GM10248 (cell line): Measurements from ENCODE around the gene GPR15LG.
"Not testable (repeated sequence)": the region's sequence is repeated elsewhere in the genome, so short reads cannot be mapped to it uniquely, and the experiment has no call there.

Experiments used
- CTCF ChIA-PET: fragments of 300-600 bp; sonication (Branson Sonifier 250); formaldehyde crosslinking; extraction: SDS; loops from one replicate; lab custom pipeline; 2021; ENCODE audit warnings: antibody characterized with exemption; lab: Yijun Ruan, JAX
- POLR2A ChIA-PET: fragments of 350-650 bp; sonication (Branson Sonifier 250); formaldehyde crosslinking; extraction: SDS; loops from one replicate; lab custom pipeline; 2020; ENCODE audit warnings: antibody characterized with exemption; lab: Yijun Ruan, JAX
- DNase-seq: peaks from one replicate; pipeline ENCODE4 v3.0.0; 2012; ENCODE audit errors: extremely low spot score
- TF ChIP-seq, protein P1 (sequence below): IDR thresholded peaks from 2 replicates; pipeline ENCODE4 v1.5.1; 2012; ENCODE audit warnings: mild to moderate bottlenecking, low read depth; ENCODE audit errors: extremely low read depth, missing control alignments, control extremely low read depth

The GPR15LG gene

DNA sequence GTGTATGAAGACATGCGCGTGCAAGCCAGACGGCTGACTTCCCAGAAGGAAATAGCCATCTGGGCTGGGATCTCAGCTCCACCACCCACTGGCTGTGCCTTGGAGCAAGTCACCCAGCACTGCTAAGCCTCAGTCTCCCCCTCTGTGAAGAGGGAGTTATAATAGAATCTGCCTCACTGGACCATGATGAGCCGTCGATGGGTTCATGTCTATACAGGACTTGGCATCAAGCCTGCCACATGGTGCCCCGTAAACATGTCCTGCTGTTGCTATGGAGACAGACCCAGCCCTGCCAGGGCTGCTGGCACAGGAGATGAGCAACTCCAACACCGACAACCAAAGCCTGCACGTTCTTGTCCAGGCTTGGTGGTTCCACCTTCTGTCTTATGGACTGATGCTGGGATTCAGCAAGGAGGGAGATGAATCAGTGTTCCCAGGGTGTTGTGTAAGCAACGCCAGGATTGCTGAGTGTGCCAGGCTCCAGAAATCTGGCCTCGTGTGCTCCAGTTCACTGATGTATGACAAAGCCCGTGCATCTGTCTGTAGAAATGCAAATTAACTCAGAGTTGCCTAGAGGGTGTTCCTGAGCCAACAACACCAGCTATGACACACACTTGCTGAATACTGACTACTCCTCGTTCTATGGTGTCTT is 5.6 kb downstream of the GPR15LG start:
- ChIA-PET CTCF (interaction anchor here (1.0 kb wide), 1 partner anchor 27 kb away, joined by 4 read pairs; no protein-coding TSS in a partner anchor), POLR2A (no interaction called here)
- TF ChIP-seq, protein P1, sequence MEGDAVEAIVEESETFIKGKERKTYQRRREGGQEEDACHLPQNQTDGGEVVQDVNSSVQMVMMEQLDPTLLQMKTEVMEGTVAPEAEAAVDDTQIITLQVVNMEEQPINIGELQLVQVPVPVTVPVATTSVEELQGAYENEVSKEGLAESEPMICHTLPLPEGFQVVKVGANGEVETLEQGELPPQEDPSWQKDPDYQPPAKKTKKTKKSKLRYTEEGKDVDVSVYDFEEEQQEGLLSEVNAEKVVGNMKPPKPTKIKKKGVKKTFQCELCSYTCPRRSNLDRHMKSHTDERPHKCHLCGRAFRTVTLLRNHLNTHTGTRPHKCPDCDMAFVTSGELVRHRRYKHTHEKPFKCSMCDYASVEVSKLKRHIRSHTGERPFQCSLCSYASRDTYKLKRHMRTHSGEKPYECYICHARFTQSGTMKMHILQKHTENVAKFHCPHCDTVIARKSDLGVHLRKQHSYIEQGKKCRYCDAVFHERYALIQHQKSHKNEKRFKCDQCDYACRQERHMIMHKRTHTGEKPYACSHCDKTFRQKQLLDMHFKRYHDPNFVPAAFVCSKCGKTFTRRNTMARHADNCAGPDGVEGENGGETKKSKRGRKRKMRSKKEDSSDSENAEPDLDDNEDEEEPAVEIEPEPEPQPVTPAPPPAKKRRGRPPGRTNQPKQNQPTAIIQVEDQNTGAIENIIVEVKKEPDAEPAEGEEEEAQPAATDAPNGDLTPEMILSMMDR: no peak
- DNase-seq: peak; percentile 56

DNA sequence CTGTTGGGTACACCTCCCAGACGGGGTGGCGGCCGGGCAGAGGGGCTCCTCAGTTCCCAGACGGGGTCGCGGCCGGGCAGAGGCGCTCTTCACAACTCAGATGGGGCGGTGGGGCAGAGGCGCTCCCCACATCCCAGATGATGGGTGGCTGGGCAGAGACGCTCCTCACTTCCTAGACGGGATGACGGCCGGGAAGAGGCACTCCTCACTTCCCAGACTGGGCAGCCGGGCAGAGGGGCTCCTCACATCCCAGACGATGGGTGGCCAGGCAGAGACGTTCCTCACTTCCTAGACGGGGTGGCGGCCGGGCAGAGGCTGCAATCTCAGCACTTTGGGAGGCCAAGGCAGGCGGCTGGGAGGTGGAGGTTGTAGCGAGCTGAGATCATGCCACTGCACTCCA is 6.8 kb downstream of the GPR15LG start:
- CTCF ChIA-PET, POLR2A ChIA-PET, DNase-seq: not testable (repeated sequence)

DNA sequence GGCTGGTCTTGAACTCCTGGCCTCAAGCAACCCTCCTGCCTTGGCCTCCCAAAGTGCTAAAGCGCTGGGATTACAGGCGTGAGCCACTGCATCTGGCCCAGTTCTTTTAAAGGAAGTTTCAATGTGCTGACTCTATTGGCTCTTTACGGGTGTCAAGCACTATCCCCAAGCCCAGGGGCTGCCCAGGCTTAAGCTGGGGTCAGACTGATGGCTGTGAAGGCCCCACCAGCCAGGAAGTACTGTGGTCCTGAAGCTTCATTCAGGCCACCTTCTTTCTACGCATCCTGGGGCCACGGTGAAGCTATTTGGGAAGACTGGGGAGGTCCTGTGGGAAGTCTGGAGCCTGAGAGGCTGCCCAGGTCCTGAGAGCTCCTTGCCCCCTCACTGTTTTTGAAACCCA is 8.0 kb downstream of the GPR15LG start:
- TF ChIP-seq, protein P1: no peak
- ChIA-PET CTCF (interaction anchor here (0.9 to 1.9 kb wide), 5 partner anchors 17 to 171 kb away, joined by 3 to 7 read pairs (median 3); no protein-coding TSS in a partner anchor), POLR2A (no interaction called here)
- DNase-seq: no peak

DNA sequence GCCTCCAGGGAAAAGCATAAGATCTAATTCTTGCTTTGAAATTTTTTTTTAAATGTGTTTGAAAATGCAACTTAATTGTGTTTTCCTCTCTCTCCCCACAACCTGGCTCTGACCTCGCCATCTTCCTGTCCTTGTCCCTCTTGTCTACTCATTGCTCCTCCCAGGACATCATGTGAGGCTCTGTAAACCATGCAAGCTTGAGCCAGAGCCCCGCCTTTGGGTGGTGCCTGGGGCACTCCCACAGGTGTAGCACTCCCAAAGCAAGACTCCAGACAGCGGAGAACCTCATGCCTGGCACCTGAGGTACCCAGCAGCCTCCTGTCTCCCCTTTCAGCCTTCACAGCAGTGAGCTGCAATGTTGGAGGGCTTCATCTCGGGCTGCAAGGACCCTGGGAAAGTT is 10.9 kb downstream of the GPR15LG start:
- no peak for DNase-seq
- ChIA-PET CTCF (interaction anchor here (0.8 kb wide), 1 partner anchor 26 kb away, joined by 3 read pairs; no protein-coding TSS in a partner anchor), POLR2A (no interaction called here)
- TF ChIP-seq, protein P1: no peak

DNA sequence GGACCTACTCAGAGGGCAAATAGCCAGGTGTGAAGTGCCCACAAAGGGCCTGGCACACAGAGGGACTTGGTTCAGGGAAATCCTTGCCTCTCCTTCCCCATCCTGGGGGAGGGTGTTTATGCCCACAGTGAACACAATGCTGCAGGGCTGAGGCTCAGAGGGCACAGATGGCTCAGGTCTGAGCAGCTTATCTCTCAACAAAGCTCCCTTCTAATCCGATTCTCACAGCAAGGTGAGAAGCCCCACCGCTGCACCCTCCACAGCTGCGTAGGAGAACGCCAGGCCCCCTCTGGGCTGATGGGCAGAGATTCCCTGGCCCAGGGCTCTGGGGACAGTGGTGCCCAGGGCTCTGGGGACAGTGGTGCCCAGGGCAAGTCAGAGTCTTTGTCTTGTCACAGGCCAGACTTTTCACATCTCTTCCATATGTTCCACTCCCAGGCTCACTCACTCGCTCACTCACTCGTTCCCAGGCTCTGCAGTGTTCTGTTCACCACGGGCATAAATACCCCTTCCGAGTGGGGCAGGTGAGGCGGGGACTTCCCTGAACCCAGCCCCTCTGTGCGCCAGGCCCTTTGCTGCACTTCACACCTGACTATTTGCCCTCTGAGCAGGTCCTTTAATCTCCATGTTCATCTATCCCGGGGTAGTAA is 12.1 kb downstream of the GPR15LG start:
- no peak for DNase-seq
- CTCF ChIA-PET: interaction anchor here (1.1 kb wide), 1 partner anchor 9 kb away, joined by 3 read pairs; the partner anchor contains the start of gene CDHR1
- POLR2A ChIA-PET: no interaction called here
- TF ChIP-seq, protein P1: no peak

DNA sequence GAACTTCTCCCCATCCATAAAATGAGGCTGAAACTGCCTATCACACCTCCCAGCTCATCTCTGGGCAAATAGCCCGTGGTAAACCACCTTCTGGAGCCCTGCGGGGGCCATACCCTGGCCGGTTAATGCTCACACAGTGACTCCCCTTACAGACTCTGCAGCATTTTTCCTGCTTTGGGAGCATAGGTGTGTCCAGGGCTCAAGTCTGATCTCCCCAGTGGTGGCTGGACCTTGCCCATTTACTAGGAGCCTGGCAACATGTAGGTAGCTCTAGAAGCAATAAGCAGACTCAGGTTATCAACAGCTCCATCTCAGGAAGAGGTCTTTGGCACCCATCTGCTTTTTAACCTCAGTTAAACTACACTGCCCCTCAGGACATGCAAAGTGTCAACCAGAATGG is 15.2 kb downstream of the GPR15LG start:
- CTCF ChIA-PET: interaction anchor here (0.6 kb wide), 1 partner anchor 16 kb away, joined by 3 read pairs; no protein-coding TSS in a partner anchor
- POLR2A ChIA-PET: no interaction called here
- TF ChIP-seq, protein P1: no peak
- DNase-seq: no peak

DNA sequence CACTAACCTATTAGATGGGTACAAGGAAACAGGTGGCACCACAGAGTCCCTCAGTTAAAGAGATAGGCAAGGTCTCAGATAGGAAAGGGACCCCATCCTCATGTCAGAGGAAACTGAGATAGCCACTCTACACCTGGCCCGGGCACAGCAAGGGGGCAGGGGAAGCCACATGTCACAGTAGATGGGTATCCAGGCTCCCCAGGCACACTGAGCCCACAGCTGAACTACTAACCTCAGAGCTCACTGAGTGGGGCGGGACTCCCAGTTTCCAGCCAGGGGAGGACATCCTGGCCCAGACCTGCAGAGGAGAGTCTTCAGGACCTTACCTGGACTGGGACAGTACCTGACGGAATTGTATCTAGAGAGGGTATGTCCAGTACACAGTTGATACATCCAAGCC is 17.0 kb downstream of the GPR15LG start:
- POLR2A ChIA-PET: no interaction called here

More for the DNA sequence above, 17.0 kb downstream of the GPR15LG start:
- TF ChIP-seq, protein P1: no peak
- no peak for DNase-seq
- CTCF ChIA-PET: interaction anchor here (0.8 to 5.2 kb wide), 5 partner anchors 7 to 42 kb away, joined by 3 to 25 read pairs (median 3); no protein-coding TSS in a partner anchor
